AG04449 (cell line): Measurements from ENCODE around the gene RGS9.

Experiments used
- CTCF ChIA-PET: fragments of 350-600 bp; formaldehyde crosslinking; extraction: SDS; loops from one replicate; lab custom pipeline; 2021; ENCODE audit warnings: antibody characterized with exemption; lab: Yijun Ruan, JAX
- POLR2A ChIA-PET: fragments of 400-600, 350-600 bp; formaldehyde crosslinking; extraction: SDS; loops from one replicate; lab custom pipeline; 2020; ENCODE audit warnings: antibody characterized with exemption, inconsistent platforms; lab: Yijun Ruan, JAX
- DNase-seq: peaks from one replicate; pipeline ENCODE4 v3.0.0-alpha.2; 2010; ENCODE audit warnings: low read depth, low spot score
- H3K4me3 ChIP-seq: 2 replicates; pipeline ENCODE4 v1.5.1; 2011; ENCODE audit warnings: low read depth, mild to moderate bottlenecking, control low read depth, low read length
- CTCF ChIP-seq: IDR thresholded peaks from one replicate; pipeline ENCODE4 v1.5.1; 2011; ENCODE audit warnings: mild to moderate bottlenecking, moderate library complexity, low read length, control low read depth, inconsistent platforms; ENCODE audit not compliant: insufficient read depth; ENCODE audit errors: missing control alignments

RGS9 gene

DNA sequence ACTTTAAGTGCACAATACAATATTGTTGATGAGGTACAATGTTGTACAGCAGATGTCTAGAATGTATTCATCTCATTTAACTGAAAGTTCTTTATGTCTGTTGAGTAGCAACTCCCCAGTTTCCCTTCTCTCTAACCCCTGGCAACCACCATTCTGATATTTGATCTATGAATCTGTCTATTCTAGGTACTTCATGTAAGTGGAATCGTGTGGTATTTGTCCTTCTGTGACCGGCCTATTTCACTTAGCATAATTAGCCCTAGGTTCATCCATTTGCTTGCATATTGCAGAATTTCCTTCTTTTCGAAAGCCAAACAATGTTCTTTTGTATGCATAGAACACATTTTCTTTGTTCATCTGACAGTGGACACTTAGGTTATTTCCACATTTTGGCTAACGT, 10.8 kb downstream of the RGS9 start:
- no peak for TF ChIP-seq CTCF
- POLR2A ChIA-PET, result no interaction called here
- H3K4me3 ChIP-seq, result no peak overlapping the region
- no peak for DNase-seq
- CTCF ChIA-PET, result interaction anchor here (1.2 to 3.5 kb wide), 4 partner anchors 9 to 12 kb away, joined by 3 to 25 read pairs (median 4); partner anchors contain the start of gene RGS9

DNA sequence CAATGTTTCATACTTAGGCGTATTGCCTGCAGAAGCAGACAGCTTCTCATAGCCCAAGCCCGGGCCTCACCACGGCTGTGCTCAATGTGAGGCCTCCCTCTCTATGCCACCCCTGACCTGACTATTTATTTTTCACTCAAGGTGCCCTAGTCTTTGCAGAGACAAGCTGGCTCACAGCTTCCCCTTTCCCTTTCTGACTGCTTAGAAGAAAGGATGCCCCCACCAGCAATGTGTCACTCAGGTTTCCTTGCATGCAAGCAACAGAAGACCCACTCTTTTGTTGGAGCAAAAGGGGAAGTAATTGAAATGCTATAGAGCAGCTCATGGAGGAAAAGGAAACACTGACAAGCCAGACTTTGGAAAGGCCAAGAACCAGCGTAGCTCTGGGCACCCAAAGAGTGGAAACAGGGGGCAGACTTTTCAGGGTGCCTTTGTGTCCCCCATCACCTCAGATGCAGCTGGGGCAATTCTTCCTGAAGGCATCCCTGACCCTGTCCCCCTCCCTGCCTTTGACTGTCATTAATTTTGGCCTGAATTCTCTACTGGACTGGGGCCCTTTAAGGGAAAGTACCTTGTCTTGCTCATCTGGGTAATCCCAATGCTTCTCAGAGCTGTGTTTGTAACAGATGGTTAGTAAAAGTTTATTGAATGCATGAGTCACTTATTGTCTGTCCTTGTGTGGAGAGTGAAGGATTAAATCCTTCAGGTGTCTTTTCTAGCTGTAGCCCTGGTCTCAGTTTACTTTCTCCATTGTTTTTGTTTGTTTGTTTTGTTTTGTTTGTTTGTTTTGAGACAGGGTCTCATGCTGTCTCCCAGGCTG, 17.8 kb downstream of the RGS9 start:
- no peak for TF ChIP-seq CTCF
- POLR2A ChIA-PET, result no interaction called here
- DNase-seq, result no peak
- CTCF ChIA-PET, result interaction anchor here (0.6 to 7.2 kb wide), 6 partner anchors 12 to 55 kb away, joined by 3 to 60 read pairs (median 6); partner anchors contain the start of gene RGS9
- H3K4me3 ChIP-seq, result no peak overlapping the region

GRCh38 chr17:65155622-65156021, 18.5 kb downstream of the RGS9 start:
- POLR2A ChIA-PET, result no interaction called here
- H3K4me3 ChIP-seq, result no peak overlapping the region
- no peak for DNase-seq
- no peak for TF ChIP-seq CTCF
- CTCF ChIA-PET, result interaction anchor here (0.6 to 7.2 kb wide), 4 partner anchors 16 to 209 kb away, joined by 3 to 60 read pairs (median 6); partner anchors contain the start of gene RGS9

GRCh38 chr17:65156185-65156834, 19.1 kb downstream of the RGS9 start:
- POLR2A ChIA-PET, result no interaction called here
- no peak overlapping the region for H3K4me3 ChIP-seq
- no peak for DNase-seq
- no peak for TF ChIP-seq CTCF
- CTCF ChIA-PET, result interaction anchor here (1.3 to 7.2 kb wide), 2 partner anchors 21 to 56 kb away, joined by 7 to 60 read pairs; partner anchors contain the start of gene RGS9

- CTCF ChIA-PET, result interaction anchor here (2.3 to 7.2 kb wide), 2 partner anchors 20 to 21 kb away, joined by 16 to 60 read pairs; partner anchors contain the start of gene RGS9
- TF ChIP-seq CTCF, result no peak
- POLR2A ChIA-PET, result no interaction called here
These were observed 19.8 kb downstream of the RGS9 start for GRCh38 chr17:65156835-65157565.

More at GRCh38 chr17:65156835-65157565, 19.8 kb downstream of the RGS9 start:
- H3K4me3 ChIP-seq, result no peak overlapping the region
- DNase-seq, result no peak
